NCI-H1436 treated with DMSO at 0.1 percent for 48 hours (cell line): ENCODE results near the gene COMT.
"Not testable (repeated sequence)": the region's sequence is repeated elsewhere in the genome, so short reads cannot be mapped to it uniquely, and the experiment has no call there.

ENCODE experiments used
- DNase-seq: peaks from one replicate; lab custom pipeline; 2025; lab: John Stamatoyannopoulos, UW

The COMT gene

GRCh38 chr22:19941365-19942082 lies at the start of gene COMT, which contains the start of gene TXNRD2:
TSS of gene COMT (plus strand) at chr22:19941772. CDS start at chr22:19962527, 20,755 bp downstream.
TSS of gene TXNRD2 (minus strand) at chr22:19941818. CDS start at chr22:19941803, 15 bp downstream.
- DNase-seq, result no peak

- DNase-seq, result no peak
These were observed 49.2 kb upstream of the COMT start for GRCh38 chr22:19892257-19892879.

- no peak for DNase-seq
These were observed 48.6 kb upstream of the COMT start for GRCh38 chr22:19892925-19893324.

- DNase-seq, result no peak
These were observed 48.2 kb upstream of the COMT start for GRCh38 chr22:19893363-19893762.

- DNase-seq, result no peak
These were observed 46.3 kb upstream of the COMT start for GRCh38 chr22:19895160-19895849.

- no peak for DNase-seq
These were observed 44.8 kb upstream of the COMT start for GRCh38 chr22:19896665-19897355.

- DNase-seq, result no peak
These were observed 43.8 kb upstream of the COMT start for GRCh38 chr22:19897726-19898125.

GRCh38 chr22:19898145-19898544 lies 43.4 kb upstream of the COMT start:
- DNase-seq, result no peak

GRCh38 chr22:19898831-19899567 lies 42.6 kb upstream of the COMT start:
- no peak for DNase-seq

GRCh38 chr22:19900707-19901436 lies 40.7 kb upstream of the COMT start:
- DNase-seq, result no peak

- no peak for DNase-seq
These were observed 39.9 kb upstream of the COMT start for GRCh38 chr22:19901577-19902244.

- peak; percentile 79 for DNase-seq
These were observed 39.3 kb upstream of the COMT start for GRCh38 chr22:19902245-19902715.

- DNase-seq, result no peak
These were observed 38.5 kb upstream of the COMT start for GRCh38 chr22:19903031-19903430.

- DNase-seq, result no peak
These were observed 38.1 kb upstream of the COMT start for GRCh38 chr22:19903513-19903912.

- no peak for DNase-seq
These were observed 37.3 kb upstream of the COMT start for GRCh38 chr22:19904174-19904856.

- DNase-seq, result no peak
These were observed 36.6 kb upstream of the COMT start for GRCh38 chr22:19904935-19905334.

- no peak for DNase-seq
These were observed 36.0 kb upstream of the COMT start for GRCh38 chr22:19905347-19906276.

GRCh38 chr22:19906864-19907263 lies 34.7 kb upstream of the COMT start:
- not testable (repeated sequence) for DNase-seq

- DNase-seq, result not testable (repeated sequence)
These were observed 33.7 kb upstream of the COMT start for GRCh38 chr22:19907902-19908301.
